Nephron progenitor cell (in vitro differentiated cells): Measurements from ENCODE around the gene TATDN2.
"Not testable (repeated sequence)": the region's sequence is repeated elsewhere in the genome, so short reads cannot be mapped to it uniquely, and the experiment has no call there.

Experiments
- DNase-seq: peaks from one replicate; pipeline ENCODE4 v3.0.0; 2021
- H3K27ac Mint-ChIP-seq: 2 replicates; pipeline ENCODE4 v1.8.0; 2021; ENCODE audit warnings: mild to moderate bottlenecking, moderate library complexity, mixed read lengths
- H3K27me3 Mint-ChIP-seq: 2 replicates; pipeline ENCODE4 v1.8.0; 2021; ENCODE audit warnings: mild to moderate bottlenecking, low read depth, mixed read lengths; ENCODE audit not compliant: poor library complexity
- H3K36me3 Mint-ChIP-seq: 2 replicates; pipeline ENCODE4 v1.8.0; 2021; ENCODE audit warnings: low read depth, mixed read lengths
- H3K4me1 Mint-ChIP-seq: 2 replicates; pipeline ENCODE4 v1.8.0; 2021; ENCODE audit warnings: mixed read lengths
- H3K4me3 Mint-ChIP-seq: 2 replicates; pipeline ENCODE4 v1.8.0; 2021; ENCODE audit warnings: mild to moderate bottlenecking, moderate library complexity, mixed read lengths
- H3K9me3 Mint-ChIP-seq: 2 replicates; pipeline ENCODE4 v1.8.0; 2021; ENCODE audit warnings: mild to moderate bottlenecking, moderate library complexity, mixed read lengths
- TF ChIP-seq, protein P1 (sequence below): fragments of 200-600 bp; sonication (generic); IDR thresholded peaks from 2 replicates; pipeline ENCODE4 v1.5.0; 2021; ENCODE audit warnings: antibody characterized with exemption

The TATDN2 gene

DNA sequence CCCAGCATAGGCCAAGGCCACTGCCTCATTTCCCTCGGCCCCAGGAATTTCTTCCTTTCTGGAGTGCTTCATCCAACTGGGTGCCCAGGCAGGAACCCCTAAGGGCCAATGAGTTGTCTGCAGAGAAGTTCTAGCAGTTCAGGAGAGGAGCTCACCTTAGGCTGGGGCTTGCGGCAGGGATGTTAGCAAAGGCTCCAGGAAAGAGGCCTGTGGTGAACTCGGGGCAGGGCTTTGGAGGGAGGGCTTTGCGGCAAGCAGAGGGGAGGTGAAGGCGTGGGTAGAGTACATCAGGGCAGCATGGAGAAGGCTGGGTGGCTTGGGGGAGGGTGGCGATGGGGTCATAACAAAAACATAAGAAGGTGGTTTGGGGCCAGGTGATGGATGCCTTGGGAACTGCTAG, 43.4 kb downstream of the TATDN2 start:
- Mint-ChIP-seq H3K9me3 (no peaks in the 10 kb centered on the region), H3K27ac (peak overlapping the region; percentile 97), H3K4me1 (peaks cover 35% of the 10 kb centered on the region), H3K36me3 (peaks cover 26% of the 10 kb centered on the region), H3K27me3 (peaks cover 3% of the 10 kb centered on the region), H3K4me3 (no peak overlapping the region)
- DNase-seq: no peak
- TF ChIP-seq, protein P1, sequence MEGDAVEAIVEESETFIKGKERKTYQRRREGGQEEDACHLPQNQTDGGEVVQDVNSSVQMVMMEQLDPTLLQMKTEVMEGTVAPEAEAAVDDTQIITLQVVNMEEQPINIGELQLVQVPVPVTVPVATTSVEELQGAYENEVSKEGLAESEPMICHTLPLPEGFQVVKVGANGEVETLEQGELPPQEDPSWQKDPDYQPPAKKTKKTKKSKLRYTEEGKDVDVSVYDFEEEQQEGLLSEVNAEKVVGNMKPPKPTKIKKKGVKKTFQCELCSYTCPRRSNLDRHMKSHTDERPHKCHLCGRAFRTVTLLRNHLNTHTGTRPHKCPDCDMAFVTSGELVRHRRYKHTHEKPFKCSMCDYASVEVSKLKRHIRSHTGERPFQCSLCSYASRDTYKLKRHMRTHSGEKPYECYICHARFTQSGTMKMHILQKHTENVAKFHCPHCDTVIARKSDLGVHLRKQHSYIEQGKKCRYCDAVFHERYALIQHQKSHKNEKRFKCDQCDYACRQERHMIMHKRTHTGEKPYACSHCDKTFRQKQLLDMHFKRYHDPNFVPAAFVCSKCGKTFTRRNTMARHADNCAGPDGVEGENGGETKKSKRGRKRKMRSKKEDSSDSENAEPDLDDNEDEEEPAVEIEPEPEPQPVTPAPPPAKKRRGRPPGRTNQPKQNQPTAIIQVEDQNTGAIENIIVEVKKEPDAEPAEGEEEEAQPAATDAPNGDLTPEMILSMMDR: no peak

DNA sequence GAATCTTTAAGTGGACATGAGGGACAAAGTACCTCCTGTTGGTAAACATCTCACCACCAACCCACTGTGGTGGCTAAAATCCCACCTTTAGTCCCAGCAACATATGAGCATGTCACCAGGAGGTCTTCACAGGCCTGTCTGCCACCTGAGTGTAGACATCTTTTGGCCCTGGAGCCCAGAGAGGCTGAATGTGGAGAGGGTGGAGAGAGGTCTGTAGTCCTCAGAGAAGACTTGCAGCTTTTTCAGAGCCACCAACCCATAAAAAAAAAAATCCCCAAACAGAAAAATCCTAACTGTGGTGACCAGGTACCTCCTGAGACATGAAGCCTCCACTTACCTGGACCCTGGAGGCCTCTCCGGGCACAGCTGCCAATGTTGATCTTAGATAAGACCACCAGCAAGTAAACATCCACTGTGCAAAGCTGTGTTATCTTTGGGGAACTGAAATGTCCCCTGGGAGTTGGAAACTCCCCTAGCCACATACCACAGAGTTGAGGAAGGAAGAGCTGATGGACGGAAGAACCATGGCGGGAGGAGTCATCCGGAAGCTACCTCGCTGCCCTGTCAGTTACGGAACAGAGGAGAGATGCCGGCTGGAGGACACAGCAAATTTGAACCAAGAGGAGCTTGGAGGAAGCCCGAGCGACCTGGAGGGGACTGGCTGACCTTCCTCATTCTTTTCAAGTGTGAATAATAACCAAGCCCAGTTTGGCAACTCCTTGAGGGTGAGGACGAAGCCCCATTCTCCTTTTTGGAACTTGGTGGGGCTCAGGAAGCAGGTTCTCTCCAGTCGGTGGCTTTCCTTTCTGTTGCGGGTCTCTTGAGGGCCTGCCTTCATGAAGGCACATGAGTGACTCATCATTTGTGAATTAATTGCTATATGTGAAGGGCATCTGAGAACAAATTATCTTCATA, 44.5 kb downstream of the TATDN2 start, which contains the start of gene GHRL:
TSS of gene GHRL (minus strand) at position 443 of the 915 bp plus-strand sequence. CDS start 2,767 bp downstream, outside the sequence.
- Mint-ChIP-seq H3K36me3 (peaks cover 33% of the 10 kb centered on the region), H3K27me3 (peaks cover 3% of the 10 kb centered on the region), H3K27ac (peak within 1 kb of the TSS; percentile 97), H3K4me1 (peaks cover 35% of the 10 kb centered on the region), H3K4me3 (no peak within 1 kb of the TSS), H3K9me3 (no peaks in the 10 kb centered on the region)
- TF ChIP-seq, protein P1: no peak
- DNase-seq: no peak

DNA sequence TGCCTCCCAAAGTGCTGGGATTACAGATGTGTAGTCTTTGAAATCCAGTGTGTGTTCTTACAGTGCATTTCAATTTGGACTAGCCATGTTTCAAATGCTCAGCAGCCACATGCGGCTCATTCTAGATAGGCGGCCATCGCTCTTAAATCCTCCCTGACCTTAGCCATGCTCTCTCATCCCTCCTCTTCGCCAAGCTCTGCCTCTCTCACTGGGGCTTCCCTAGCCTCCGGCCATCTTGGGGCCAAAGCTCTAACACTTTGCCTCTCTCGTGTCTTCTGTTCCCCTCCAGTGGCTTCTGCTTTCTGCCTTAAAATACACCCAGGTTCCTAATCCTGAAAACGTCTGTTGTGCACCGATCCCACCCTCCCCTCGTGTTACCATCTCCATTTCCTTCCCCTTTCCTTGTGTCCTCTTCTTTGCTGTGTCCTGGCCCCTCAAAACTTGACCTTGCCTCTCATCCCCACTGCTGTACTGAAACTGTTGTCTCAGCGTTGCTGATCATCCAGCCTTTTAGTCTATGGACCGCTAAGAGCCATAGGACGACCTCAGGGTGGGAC, 45.8 kb downstream of the TATDN2 start:
- Mint-ChIP-seq H3K27ac (peak overlapping the region; percentile 41), H3K27me3 (peaks cover 3% of the 10 kb centered on the region), H3K9me3 (no peaks in the 10 kb centered on the region), H3K4me1 (peaks cover 38% of the 10 kb centered on the region), H3K36me3 (peaks cover 37% of the 10 kb centered on the region), H3K4me3 (no peak overlapping the region)
- no peak for DNase-seq
- TF ChIP-seq, protein P1: no peak

DNA sequence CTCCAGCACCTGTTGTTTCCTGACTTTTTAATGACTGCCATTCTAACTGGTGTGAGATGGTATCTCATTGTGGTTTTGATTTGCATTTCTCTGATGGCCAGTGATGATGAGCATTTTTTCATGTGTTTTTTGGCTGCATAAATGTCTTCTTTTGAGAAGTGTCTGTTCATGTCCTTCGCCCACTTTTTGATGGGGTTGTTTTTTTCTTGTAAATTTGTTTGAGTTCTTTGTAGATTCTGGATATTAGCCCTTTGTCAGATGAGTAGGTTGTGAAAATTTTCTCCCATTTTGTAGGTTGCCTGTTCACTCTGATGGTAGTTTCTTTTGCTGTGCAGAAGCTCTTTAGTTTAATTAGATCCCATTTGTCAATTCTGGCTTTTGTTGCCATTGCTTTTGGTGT, 49.8 kb downstream of the TATDN2 start:
- peaks cover 58% of the 10 kb centered on the region for H3K36me3 Mint-ChIP-seq
- peaks cover 30% of the 10 kb centered on the region for H3K4me1 Mint-ChIP-seq
- not testable (repeated sequence) for H3K4me3 Mint-ChIP-seq, DNase-seq, H3K27ac Mint-ChIP-seq, H3K27me3 Mint-ChIP-seq, H3K9me3 Mint-ChIP-seq

DNA sequence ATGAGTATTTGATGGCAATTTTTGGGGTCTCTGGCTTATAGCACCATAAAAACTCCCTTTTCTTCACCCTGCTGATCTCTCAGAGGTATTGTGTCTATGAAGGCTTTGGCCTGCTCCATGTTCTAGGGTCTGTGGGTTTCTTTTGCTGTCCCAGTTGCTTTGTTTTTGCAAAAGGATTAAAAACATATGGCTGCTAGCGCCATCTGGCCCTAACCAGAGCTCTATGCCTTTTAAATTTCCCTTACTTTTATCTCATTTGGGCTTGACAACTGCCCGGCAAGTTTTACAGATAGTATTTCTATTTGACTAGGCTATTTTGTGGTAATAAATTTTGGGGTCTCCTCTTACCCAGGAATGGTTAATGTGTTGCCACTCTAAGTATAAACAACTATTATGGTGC, 50.9 kb downstream of the TATDN2 start:
- Mint-ChIP-seq H3K9me3 (no peaks in the 10 kb centered on the region), H3K27ac (peak overlapping the region; percentile 98), H3K4me3 (no peak overlapping the region), H3K4me1 (peaks cover 30% of the 10 kb centered on the region), H3K36me3 (peaks cover 67% of the 10 kb centered on the region), H3K27me3 (no peaks in the 10 kb centered on the region)
- TF ChIP-seq, protein P1: no peak
- DNase-seq: no peak

DNA sequence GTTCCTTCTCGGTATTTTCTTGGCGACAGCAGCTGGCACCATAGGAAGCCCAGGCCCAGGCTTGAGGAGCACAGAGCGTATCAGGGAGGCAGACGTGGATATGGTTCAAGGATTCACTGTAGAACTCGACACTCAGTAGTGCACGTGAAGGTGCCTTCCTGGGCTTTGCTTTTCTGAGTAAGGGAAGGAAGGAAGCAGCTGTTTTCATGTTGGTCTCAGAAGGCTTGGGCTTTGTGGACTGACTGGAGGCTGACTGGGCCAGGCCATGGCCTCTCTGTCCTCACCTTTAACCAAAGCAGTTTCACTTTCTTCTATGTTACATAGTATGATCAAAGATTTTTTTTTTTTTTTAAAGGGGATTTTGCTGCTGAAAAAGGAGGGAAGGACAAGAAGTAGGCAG, 51.4 kb downstream of the TATDN2 start:
- peaks cover 30% of the 10 kb centered on the region for H3K4me1 Mint-ChIP-seq
- H3K27me3 Mint-ChIP-seq: no peaks in the 10 kb centered on the region
- peak overlapping the region; percentile 35 for H3K4me3 Mint-ChIP-seq
- peak overlapping the region; percentile 98 for H3K27ac Mint-ChIP-seq
- no peaks in the 10 kb centered on the region for H3K9me3 Mint-ChIP-seq
- peaks cover 73% of the 10 kb centered on the region for H3K36me3 Mint-ChIP-seq
- TF ChIP-seq, protein P1: no peak
- DNase-seq: no peak
